ENCODE data around the gene RNPEPL1. TPM values are rescaled to one million over a fixed set of nuclear protein-coding genes. Genes with fewer than 3 reads are reported as not detected.

RNPEPL1 gene
- total RNA-seq, 1 donor from 2014 or later: 196 TPM

- TF ChIP-seq, protein P1, sequence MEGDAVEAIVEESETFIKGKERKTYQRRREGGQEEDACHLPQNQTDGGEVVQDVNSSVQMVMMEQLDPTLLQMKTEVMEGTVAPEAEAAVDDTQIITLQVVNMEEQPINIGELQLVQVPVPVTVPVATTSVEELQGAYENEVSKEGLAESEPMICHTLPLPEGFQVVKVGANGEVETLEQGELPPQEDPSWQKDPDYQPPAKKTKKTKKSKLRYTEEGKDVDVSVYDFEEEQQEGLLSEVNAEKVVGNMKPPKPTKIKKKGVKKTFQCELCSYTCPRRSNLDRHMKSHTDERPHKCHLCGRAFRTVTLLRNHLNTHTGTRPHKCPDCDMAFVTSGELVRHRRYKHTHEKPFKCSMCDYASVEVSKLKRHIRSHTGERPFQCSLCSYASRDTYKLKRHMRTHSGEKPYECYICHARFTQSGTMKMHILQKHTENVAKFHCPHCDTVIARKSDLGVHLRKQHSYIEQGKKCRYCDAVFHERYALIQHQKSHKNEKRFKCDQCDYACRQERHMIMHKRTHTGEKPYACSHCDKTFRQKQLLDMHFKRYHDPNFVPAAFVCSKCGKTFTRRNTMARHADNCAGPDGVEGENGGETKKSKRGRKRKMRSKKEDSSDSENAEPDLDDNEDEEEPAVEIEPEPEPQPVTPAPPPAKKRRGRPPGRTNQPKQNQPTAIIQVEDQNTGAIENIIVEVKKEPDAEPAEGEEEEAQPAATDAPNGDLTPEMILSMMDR (IDR thresholded peaks at IDR 0.05): no peak
Observed at GRCh38 chr2:240557808-240558207, 10.5 kb upstream of the RNPEPL1 start, which contains the start of gene ANKMY1. Gene ANKMY1 (minus strand): TSS chr2:240557988. CDS start chr2:240557335, 653 bp downstream.

GRCh38 chr2:240558236-240558761 is 10.0 kb upstream of the RNPEPL1 start:
- no peaks in the 10 kb centered on the region for H3K27me3 ChIP-seq

More at GRCh38 chr2:240557808-240558207, 10.5 kb upstream of the RNPEPL1 start, which contains the start of gene ANKMY1:
- DNase-seq (ENCODE audit: low spot score in 2 of 2): no peak
- Histone ChIP-seq H3K36me3 (peaks cover 0 to 4% of the 10 kb centered on the region in 2 donors), H3K4me1 (peaks cover 19 to 25% of the 10 kb centered on the region in 2 donors), H3K27ac (no peak within 1 kb of the TSS), H3K4me3 (peak within 1 kb of the TSS; percentile 53 to 65), H3K27me3 (no peaks in the 10 kb centered on the region), H3K9me3 (no peaks in the 10 kb centered on the region)
- intact Hi-C loops (cut with DNase I): no loop called here

DNA sequence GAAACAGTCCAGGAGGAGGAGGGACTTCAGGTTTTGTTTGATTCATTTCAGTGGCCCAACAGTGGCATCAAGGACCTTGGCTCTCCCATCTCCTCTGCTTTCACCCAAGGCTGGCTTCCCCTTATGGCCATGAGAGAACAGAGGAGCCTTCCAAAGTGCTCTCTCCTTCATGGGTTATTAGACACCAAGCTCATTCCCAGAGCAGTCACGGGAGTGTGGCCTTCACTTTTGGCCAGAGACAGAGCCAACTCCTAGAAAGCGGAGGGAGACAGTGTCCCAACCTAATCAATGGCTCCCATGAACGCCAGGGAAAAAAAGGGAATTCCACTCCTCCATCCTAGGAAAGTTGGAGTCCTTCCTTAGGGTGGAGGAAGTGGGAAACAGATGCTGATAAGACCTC is 9.0 kb upstream of the RNPEPL1 start:
- Histone ChIP-seq H3K9me3 (no peaks in the 10 kb centered on the region), H3K27me3 (no peaks in the 10 kb centered on the region), H3K4me1 (peaks cover 19 to 25% of the 10 kb centered on the region in 2 donors), H3K36me3 (no peaks in the 10 kb centered on the region), H3K4me3 (peak overlapping the region in 1 of 2 donors; percentile 72), H3K27ac (no peak overlapping the region)
- intact Hi-C loops (cut with DNase I): no loop called here
- TF ChIP-seq, protein P1 (IDR thresholded peaks at IDR 0.05): no peak
- no peak for DNase-seq (ENCODE audit: low spot score in 2 of 2)

More at GRCh38 chr2:240558236-240558761, 10.0 kb upstream of the RNPEPL1 start:
- Histone ChIP-seq H3K4me3 (peak overlapping the region; percentile 53 to 65), H3K27ac (no peak overlapping the region), H3K9me3 (no peaks in the 10 kb centered on the region), H3K36me3 (no peaks in the 10 kb centered on the region), H3K4me1 (peaks cover 19 to 25% of the 10 kb centered on the region in 2 donors)
- DNase-seq (ENCODE audit: low spot score in 2 of 2): no peak
- intact Hi-C loops (cut with DNase I): no loop called here
- TF ChIP-seq, protein P1 (IDR thresholded peaks at IDR 0.05): no peak

GRCh38 chr2:240560084-240560479 is 8.2 kb upstream of the RNPEPL1 start, which contains the start of gene DUSP28:
Gene DUSP28 (plus strand): TSS chr2:240560357. CDS start chr2:240560685, 328 bp downstream.
- Histone ChIP-seq H3K9me3 (no peaks in the 10 kb centered on the region), H3K4me3 (peak within 1 kb of the TSS; percentile 68 to 72), H3K27me3 (no peaks in the 10 kb centered on the region), H3K27ac (peak within 1 kb of the TSS; percentile 94 to 98), H3K36me3 (no peaks in the 10 kb centered on the region), H3K4me1 (peaks cover 19 to 25% of the 10 kb centered on the region in 2 donors)
- peak; percentile 69 to 96 for DNase-seq (ENCODE audit: low spot score in 2 of 2)
- intact Hi-C loops (cut with DNase I): loop anchor here (1.0 to 10.0 kb wide), 8 partner anchors 8 to 945 kb away; partner anchors contain the start of genes GPC1, PASK, RNPEPL1 and SNED1
- TF ChIP-seq, protein P1 (IDR thresholded peaks at IDR 0.05): no peak

- Histone ChIP-seq H3K4me3 (peak overlapping the region; percentile 68 to 72), H3K9me3 (no peaks in the 10 kb centered on the region), H3K36me3 (no peaks in the 10 kb centered on the region), H3K4me1 (peaks cover 20 to 29% of the 10 kb centered on the region in 2 donors), H3K27ac (peak overlapping the region; percentile 94 to 98), H3K27me3 (no peaks in the 10 kb centered on the region)
- DNase-seq (ENCODE audit: low spot score in 2 of 2): peak; percentile 96 to 100
- TF ChIP-seq, protein P1 (IDR thresholded peaks at IDR 0.05): peak; percentile 30 to 34 (median 34)
- intact Hi-C loops (cut with DNase I): loop anchor here (1.0 to 10.0 kb wide), 9 partner anchors 8 to 944 kb away; partner anchors contain the start of genes CAPN10, GPC1, PASK and RNPEPL1
Observed at GRCh38 chr2:240560480-240561324, 7.6 kb upstream of the RNPEPL1 start.

All from ascending aorta (tissue), 2 donors.